ENCODE results near the gene AMELX.
A peak's percentile ranks its signal among the peaks of the same experiment; 100 is the strongest.

AMELX gene

GRCh38 chrX:11293113-11293512 lies at the start of gene AMELX:
AMELX (plus strand) TSS chrX:11293413; CDS start chrX:11294789, 1,376 bp downstream.
- Histone ChIP-seq H3K4me1 (ENCODE audit: insufficient read depth, poor library complexity, severe bottlenecking) (no peaks in the 10 kb centered on the region), H3K36me3 (ENCODE audit: low read depth) (no peaks in the 10 kb centered on the region), H3K27ac (ENCODE audit: poor library complexity, severe bottlenecking) (no peak within 1 kb of the TSS), H3K4me3 (ENCODE audit: severe bottlenecking) (no peak within 1 kb of the TSS), H3K27me3 (ENCODE audit: insufficient read depth, poor library complexity, severe bottlenecking) (no peaks in the 10 kb centered on the region), H3K9me3 (ENCODE audit: severe bottlenecking) (no peaks in the 10 kb centered on the region)
- DNase-seq (ENCODE audit: low spot score) (no peak), ATAC-seq (ENCODE audit: low read depth) (no peak)
- TF ChIP-seq CTCF (IDR thresholded peaks at IDR 0.05; ENCODE audit: poor library complexity, severe bottlenecking): no peak

- H3K27me3 ChIP-seq (ENCODE audit: insufficient read depth, poor library complexity, severe bottlenecking): no peaks in the 10 kb centered on the region
- peaks cover 9% of the 10 kb centered on the region for H3K4me1 ChIP-seq (ENCODE audit: insufficient read depth, poor library complexity, severe bottlenecking)
- no peak for TF ChIP-seq CTCF (IDR thresholded peaks at IDR 0.05; ENCODE audit: poor library complexity, severe bottlenecking)
- H3K27ac ChIP-seq (ENCODE audit: poor library complexity, severe bottlenecking): no peak overlapping the region
- H3K9me3 ChIP-seq (ENCODE audit: severe bottlenecking): no peaks in the 10 kb centered on the region
- H3K4me3 ChIP-seq (ENCODE audit: severe bottlenecking): no peak overlapping the region
- no peaks in the 10 kb centered on the region for H3K36me3 ChIP-seq (ENCODE audit: low read depth)
- ATAC-seq (ENCODE audit: low read depth) (peak; percentile 51; the same call in 1 of the 3 replicates), DNase-seq (ENCODE audit: low spot score) (no peak)
These were observed 48.6 kb upstream of the AMELX start for GRCh38 chrX:11244636-11245035.

- Histone ChIP-seq H3K4me1 (ENCODE audit: insufficient read depth, poor library complexity, severe bottlenecking) (no peaks in the 10 kb centered on the region), H3K4me3 (ENCODE audit: severe bottlenecking) (no peak overlapping the region), H3K36me3 (ENCODE audit: low read depth) (no peaks in the 10 kb centered on the region), H3K27me3 (ENCODE audit: insufficient read depth, poor library complexity, severe bottlenecking) (no peaks in the 10 kb centered on the region), H3K27ac (ENCODE audit: poor library complexity, severe bottlenecking) (no peak overlapping the region), H3K9me3 (ENCODE audit: severe bottlenecking) (no peaks in the 10 kb centered on the region)
- no peak for DNase-seq (ENCODE audit: low spot score)
- ATAC-seq (ENCODE audit: low read depth): no peak
- TF ChIP-seq CTCF (IDR thresholded peaks at IDR 0.05; ENCODE audit: poor library complexity, severe bottlenecking): no peak
These were observed 38.6 kb upstream of the AMELX start for GRCh38 chrX:11254417-11255109.

GRCh38 chrX:11257290-11257689 lies 35.9 kb upstream of the AMELX start:
- no peak for TF ChIP-seq CTCF (IDR thresholded peaks at IDR 0.05; ENCODE audit: poor library complexity, severe bottlenecking)
- Histone ChIP-seq H3K4me1 (ENCODE audit: insufficient read depth, poor library complexity, severe bottlenecking) (peaks cover 2% of the 10 kb centered on the region), H3K27ac (ENCODE audit: poor library complexity, severe bottlenecking) (no peak overlapping the region), H3K36me3 (ENCODE audit: low read depth) (no peaks in the 10 kb centered on the region), H3K27me3 (ENCODE audit: insufficient read depth, poor library complexity, severe bottlenecking) (no peaks in the 10 kb centered on the region), H3K4me3 (ENCODE audit: severe bottlenecking) (no peak overlapping the region), H3K9me3 (ENCODE audit: severe bottlenecking) (no peaks in the 10 kb centered on the region)
- no peak for DNase-seq (ENCODE audit: low spot score)
- no peak for ATAC-seq (ENCODE audit: low read depth)

GRCh38 chrX:11257711-11258110 lies 35.5 kb upstream of the AMELX start:
- ATAC-seq (ENCODE audit: low read depth) (no peak), DNase-seq (ENCODE audit: low spot score) (no peak)
- H3K4me1 ChIP-seq (ENCODE audit: insufficient read depth, poor library complexity, severe bottlenecking): peaks cover 2% of the 10 kb centered on the region
- H3K27me3 ChIP-seq (ENCODE audit: insufficient read depth, poor library complexity, severe bottlenecking): no peaks in the 10 kb centered on the region
- H3K27ac ChIP-seq (ENCODE audit: poor library complexity, severe bottlenecking): no peak overlapping the region
- no peaks in the 10 kb centered on the region for H3K36me3 ChIP-seq (ENCODE audit: low read depth)
- no peaks in the 10 kb centered on the region for H3K9me3 ChIP-seq (ENCODE audit: severe bottlenecking)
- TF ChIP-seq CTCF (IDR thresholded peaks at IDR 0.05; ENCODE audit: poor library complexity, severe bottlenecking): no peak
- no peak overlapping the region for H3K4me3 ChIP-seq (ENCODE audit: severe bottlenecking)

Measured in RWPE2 (cell line).